Osteoblast (primary cell): ENCODE data around the gene CTBP2. TPM values are rescaled to one million over a fixed set of nuclear protein-coding genes. Genes with fewer than 3 reads are reported as not detected.

Experiments used
- DNase-seq: peaks from one replicate; pipeline ENCODE4 v3.0.0; 2011; ENCODE audit warnings: low spot score, mixed read lengths; ENCODE audit not compliant: insufficient read length; ENCODE audit errors: missing footprints
- H2AFZ ChIP-seq: 2 replicates; pipeline ENCODE4 v1.6.0; 2011; ENCODE audit warnings: mild to moderate bottlenecking, low read length
- H3K27ac ChIP-seq: 2 replicates; pipeline ENCODE4 v1.5.1; 2011; ENCODE audit warnings: mild to moderate bottlenecking, low read depth, low read length, moderate library complexity
- H3K27me3 ChIP-seq: 2 replicates; pipeline ENCODE4 v1.6.0; 2012; ENCODE audit warnings: mild to moderate bottlenecking, control low read depth, inconsistent platforms, low read length, moderate library complexity; ENCODE audit not compliant: insufficient read depth
- H3K36me3 ChIP-seq: 2 replicates; pipeline ENCODE4 v1.5.1; 2011; ENCODE audit warnings: mild to moderate bottlenecking, low read length, control low read depth, moderate library complexity; ENCODE audit not compliant: insufficient read depth
- H3K4me1 ChIP-seq: 2 replicates; pipeline ENCODE4 v1.5.1; 2011; ENCODE audit warnings: mild to moderate bottlenecking, low read length, control low read depth, moderate library complexity; ENCODE audit not compliant: insufficient read depth
- H3K4me2 ChIP-seq: 2 replicates; pipeline ENCODE4 v1.6.0; 2011; ENCODE audit warnings: mild to moderate bottlenecking, low read length; ENCODE audit not compliant: insufficient read depth
- H3K4me3 ChIP-seq: fragments of 200-600 bp; sonication (generic); 3 replicates; pipeline ENCODE4 v1.5.1; 2012; ENCODE audit warnings: mild to moderate bottlenecking, low read length, inconsistent platforms; ENCODE audit not compliant: insufficient read depth
- H3K79me2 ChIP-seq: 2 replicates; pipeline ENCODE4 v1.6.0; 2012; ENCODE audit warnings: mild to moderate bottlenecking, low read length, control low read depth, inconsistent platforms; ENCODE audit not compliant: insufficient read depth
- H3K9me3 ChIP-seq: 2 replicates; pipeline ENCODE4 v1.5.1; 2011; ENCODE audit warnings: low read depth, low read length, control low read depth
- H4K20me1 ChIP-seq: 2 replicates; pipeline ENCODE4 v1.6.0; 2012; ENCODE audit warnings: mild to moderate bottlenecking, low read length, control low read depth; ENCODE audit not compliant: insufficient read depth
- CTCF ChIP-seq: IDR thresholded peaks from 2 replicates; pipeline ENCODE4 v1.5.1; 2011; ENCODE audit warnings: mild to moderate bottlenecking, low read depth, low read length, moderate library complexity; ENCODE audit errors: extremely low read depth
- total RNA-seq: library from RNA; depleted of rRNA; stranded (reverse); fragments of >200 nt; gene quantifications from 2 replicates; pipeline ENCODE4 v1.2.3, GENCODE V29; 2012

CTBP2 gene
- total RNA-seq, 1 donor = 65.9 TPM

GRCh38 chr10:125134483-125134848 lies 25.9 kb downstream of the CTBP2 start:
- Histone ChIP-seq H2AFZ (no peak overlapping the region), H3K79me2 (peaks cover 97% of the 10 kb centered on the region), H3K36me3 (peaks cover 20% of the 10 kb centered on the region), H3K27ac (no peak overlapping the region), H3K4me3 (no peak overlapping the region), H3K9me3 (no peaks in the 10 kb centered on the region), H3K27me3 (no peaks in the 10 kb centered on the region), H3K4me2 (no peak overlapping the region), H4K20me1 (peaks cover 55% of the 10 kb centered on the region), H3K4me1 (no peaks in the 10 kb centered on the region)
- no peak for TF ChIP-seq CTCF
- no peak for DNase-seq

- peaks cover 97% of the 10 kb centered on the region for H3K79me2 ChIP-seq
- no peaks in the 10 kb centered on the region for H3K9me3 ChIP-seq
- no peak overlapping the region for H3K4me2 ChIP-seq
- H3K27me3 ChIP-seq = no peaks in the 10 kb centered on the region
- no peak overlapping the region for H2AFZ ChIP-seq
- TF ChIP-seq CTCF = no peak
- no peak overlapping the region for H3K27ac ChIP-seq
- H3K4me1 ChIP-seq = no peaks in the 10 kb centered on the region
- DNase-seq = no peak
- no peak overlapping the region for H3K4me3 ChIP-seq
- H3K36me3 ChIP-seq = peaks cover 20% of the 10 kb centered on the region
- peaks cover 58% of the 10 kb centered on the region for H4K20me1 ChIP-seq
These were observed 26.5 kb downstream of the CTBP2 start for GRCh38 chr10:125133696-125134482.

- Histone ChIP-seq H3K4me2 (no peak overlapping the region), H3K27me3 (no peaks in the 10 kb centered on the region), H2AFZ (no peak overlapping the region), H3K79me2 (peaks cover 98% of the 10 kb centered on the region), H3K9me3 (no peaks in the 10 kb centered on the region), H3K4me3 (no peak overlapping the region), H3K27ac (no peak overlapping the region), H3K36me3 (peaks cover 20% of the 10 kb centered on the region), H3K4me1 (no peaks in the 10 kb centered on the region), H4K20me1 (peaks cover 48% of the 10 kb centered on the region)
- no peak for TF ChIP-seq CTCF
- DNase-seq = no peak
These were observed 28.0 kb downstream of the CTBP2 start for GRCh38 chr10:125132344-125132743.

GRCh38 chr10:125130916-125131315 lies 29.4 kb downstream of the CTBP2 start:
- no peaks in the 10 kb centered on the region for H3K27me3 ChIP-seq
- H2AFZ ChIP-seq = no peak overlapping the region
- no peak overlapping the region for H3K4me2 ChIP-seq
- TF ChIP-seq CTCF = no peak
- H3K9me3 ChIP-seq = no peaks in the 10 kb centered on the region
- H3K79me2 ChIP-seq = peaks cover 98% of the 10 kb centered on the region
- H3K4me3 ChIP-seq = no peak overlapping the region
- H4K20me1 ChIP-seq = peaks cover 40% of the 10 kb centered on the region
- no peak overlapping the region for H3K27ac ChIP-seq
- peaks cover 16% of the 10 kb centered on the region for H3K36me3 ChIP-seq
- no peaks in the 10 kb centered on the region for H3K4me1 ChIP-seq
- no peak for DNase-seq
